B cell (primary cell): ENCODE results near the gene RBMS3.

Source experiments
- EZH2 ChIP-seq: IDR thresholded peaks from 2 replicates; pipeline ENCODE4 v1.6.1; 2012; ENCODE audit warnings: borderline replicate concordance, low read depth, mild to moderate bottlenecking, moderate library complexity, low read length; ENCODE audit not compliant: insufficient read depth, poor library complexity, severe bottlenecking
- TF ChIP-seq, protein P1 (sequence below): fragments of 200-600 bp; IDR thresholded peaks from one replicate; pipeline ENCODE4 v1.8.0; 2022; ENCODE audit warnings: antibody characterized with exemption, mild to moderate bottlenecking

DNA sequence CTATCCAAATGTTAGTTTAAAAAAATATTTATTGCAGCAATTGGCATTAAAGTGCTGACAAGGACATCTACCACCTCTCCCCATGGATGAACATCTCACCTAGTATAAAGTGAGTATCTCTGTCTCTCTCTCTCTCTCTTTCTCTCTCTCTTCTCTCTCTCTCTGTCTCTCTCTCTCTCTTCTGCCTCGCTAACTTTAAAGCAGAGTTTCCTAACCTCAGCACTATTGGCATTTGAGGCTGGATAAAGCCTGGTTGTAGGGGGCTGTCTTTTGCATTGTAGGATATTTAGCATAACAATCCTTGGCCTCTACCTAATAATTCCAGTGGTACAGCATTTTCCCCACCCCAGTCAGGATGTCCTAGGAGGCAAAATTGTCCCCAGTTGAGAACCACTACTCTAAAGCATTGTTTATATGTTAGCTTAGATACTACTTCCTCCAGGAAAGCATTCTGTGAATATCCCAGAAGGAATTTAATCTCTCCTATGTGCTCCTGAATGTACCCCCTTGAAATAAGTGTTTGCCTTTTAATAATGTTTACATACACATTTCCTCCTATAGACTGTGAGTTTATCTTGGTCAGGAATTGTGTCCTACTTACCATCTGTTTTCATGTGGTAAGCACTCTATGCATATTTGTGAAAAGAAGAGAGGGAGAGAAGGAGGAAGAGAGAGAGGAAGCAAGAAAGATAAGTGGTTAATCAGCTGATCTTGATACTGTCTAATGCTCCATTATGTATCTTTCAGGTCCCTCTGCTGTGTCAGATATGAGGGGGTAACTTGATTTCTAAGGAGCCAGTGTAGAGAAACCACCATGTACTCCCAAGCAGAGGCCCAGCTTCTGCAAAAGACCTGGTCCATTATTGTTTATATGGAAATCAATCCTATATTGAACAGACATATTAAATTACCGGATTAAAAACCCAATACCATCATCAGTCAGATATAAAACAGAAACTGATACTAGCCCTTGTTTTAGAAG lies 346.6 kb downstream of the RBMS3 start:
- TF ChIP-seq, protein P1, sequence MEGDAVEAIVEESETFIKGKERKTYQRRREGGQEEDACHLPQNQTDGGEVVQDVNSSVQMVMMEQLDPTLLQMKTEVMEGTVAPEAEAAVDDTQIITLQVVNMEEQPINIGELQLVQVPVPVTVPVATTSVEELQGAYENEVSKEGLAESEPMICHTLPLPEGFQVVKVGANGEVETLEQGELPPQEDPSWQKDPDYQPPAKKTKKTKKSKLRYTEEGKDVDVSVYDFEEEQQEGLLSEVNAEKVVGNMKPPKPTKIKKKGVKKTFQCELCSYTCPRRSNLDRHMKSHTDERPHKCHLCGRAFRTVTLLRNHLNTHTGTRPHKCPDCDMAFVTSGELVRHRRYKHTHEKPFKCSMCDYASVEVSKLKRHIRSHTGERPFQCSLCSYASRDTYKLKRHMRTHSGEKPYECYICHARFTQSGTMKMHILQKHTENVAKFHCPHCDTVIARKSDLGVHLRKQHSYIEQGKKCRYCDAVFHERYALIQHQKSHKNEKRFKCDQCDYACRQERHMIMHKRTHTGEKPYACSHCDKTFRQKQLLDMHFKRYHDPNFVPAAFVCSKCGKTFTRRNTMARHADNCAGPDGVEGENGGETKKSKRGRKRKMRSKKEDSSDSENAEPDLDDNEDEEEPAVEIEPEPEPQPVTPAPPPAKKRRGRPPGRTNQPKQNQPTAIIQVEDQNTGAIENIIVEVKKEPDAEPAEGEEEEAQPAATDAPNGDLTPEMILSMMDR: no peak
- no peak for TF ChIP-seq EZH2
